ENCODE results near the gene HIF3A. TPM values are rescaled to one million over a fixed set of nuclear protein-coding genes. Genes with fewer than 3 reads are reported as not detected.

The HIF3A gene
- total RNA-seq, 6 experiments from 2014 or later: 0.14 to 3.3 (median 2.1) TPM

- no peaks in the 10 kb centered on the region for H3K9me3 Mint-ChIP-seq
- H3K36me3 Mint-ChIP-seq (ENCODE audit: low read depth): no peaks in the 10 kb centered on the region
- TF ChIP-seq, protein P1, sequence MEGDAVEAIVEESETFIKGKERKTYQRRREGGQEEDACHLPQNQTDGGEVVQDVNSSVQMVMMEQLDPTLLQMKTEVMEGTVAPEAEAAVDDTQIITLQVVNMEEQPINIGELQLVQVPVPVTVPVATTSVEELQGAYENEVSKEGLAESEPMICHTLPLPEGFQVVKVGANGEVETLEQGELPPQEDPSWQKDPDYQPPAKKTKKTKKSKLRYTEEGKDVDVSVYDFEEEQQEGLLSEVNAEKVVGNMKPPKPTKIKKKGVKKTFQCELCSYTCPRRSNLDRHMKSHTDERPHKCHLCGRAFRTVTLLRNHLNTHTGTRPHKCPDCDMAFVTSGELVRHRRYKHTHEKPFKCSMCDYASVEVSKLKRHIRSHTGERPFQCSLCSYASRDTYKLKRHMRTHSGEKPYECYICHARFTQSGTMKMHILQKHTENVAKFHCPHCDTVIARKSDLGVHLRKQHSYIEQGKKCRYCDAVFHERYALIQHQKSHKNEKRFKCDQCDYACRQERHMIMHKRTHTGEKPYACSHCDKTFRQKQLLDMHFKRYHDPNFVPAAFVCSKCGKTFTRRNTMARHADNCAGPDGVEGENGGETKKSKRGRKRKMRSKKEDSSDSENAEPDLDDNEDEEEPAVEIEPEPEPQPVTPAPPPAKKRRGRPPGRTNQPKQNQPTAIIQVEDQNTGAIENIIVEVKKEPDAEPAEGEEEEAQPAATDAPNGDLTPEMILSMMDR (IDR thresholded peaks at IDR 0.05): no peak
- H3K27ac Mint-ChIP-seq: no peak overlapping the region
- H3K4me3 Mint-ChIP-seq: no peak overlapping the region
- peaks cover 11% of the 10 kb centered on the region for H3K4me1 Mint-ChIP-seq (ENCODE audit: low read depth)
- H3K27me3 Mint-ChIP-seq (ENCODE audit: insufficient read depth): peaks cover 4% of the 10 kb centered on the region; the same call in 1 of the 2 replicates
- no peak for DNase-seq
Observed at GRCh38 chr19:46283771-46284170, 13.1 kb upstream of the HIF3A start.

DNA sequence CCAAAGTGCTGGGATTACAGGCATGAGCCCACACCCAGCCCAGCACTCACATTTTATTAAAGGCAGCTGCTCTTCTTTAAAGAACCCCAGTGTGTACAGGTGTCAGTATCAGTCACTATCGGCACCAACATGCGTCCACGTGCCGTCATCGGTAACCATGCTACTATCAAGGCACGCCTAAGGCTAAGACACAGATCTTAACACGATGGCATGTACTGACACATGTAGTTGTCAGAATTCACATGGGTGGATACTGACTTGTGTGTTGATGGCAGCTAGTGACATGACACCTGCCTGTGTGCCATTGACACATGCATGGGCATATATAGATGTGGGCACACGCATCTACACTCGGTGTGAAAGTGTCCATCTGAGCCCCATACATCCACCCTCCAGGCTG is 12.2 kb upstream of the HIF3A start:
- TF ChIP-seq, protein P1 (IDR thresholded peaks at IDR 0.05): no peak
- Mint-ChIP-seq H3K4me3 (no peak overlapping the region), H3K27ac (no peak overlapping the region), H3K4me1 (ENCODE audit: low read depth) (peaks cover 20% of the 10 kb centered on the region), H3K36me3 (ENCODE audit: low read depth) (peaks cover 4% of the 10 kb centered on the region; the same call in 1 of the 2 replicates), H3K9me3 (no peaks in the 10 kb centered on the region; the same call in 1 of the 2 replicates), H3K27me3 (ENCODE audit: insufficient read depth) (no peaks in the 10 kb centered on the region)
- DNase-seq: no peak

GRCh38 chr19:46287585-46287984 is 9.3 kb upstream of the HIF3A start:
- DNase-seq: no peak
- H3K4me1 Mint-ChIP-seq (ENCODE audit: low read depth): peaks cover 24% of the 10 kb centered on the region
- peaks cover 10% of the 10 kb centered on the region; the same call in 1 of the 2 replicates for H3K36me3 Mint-ChIP-seq (ENCODE audit: low read depth)
- TF ChIP-seq, protein P1 (IDR thresholded peaks at IDR 0.05): no peak
- H3K27me3 Mint-ChIP-seq (ENCODE audit: insufficient read depth): no peaks in the 10 kb centered on the region
- no peak overlapping the region for H3K4me3 Mint-ChIP-seq
- H3K9me3 Mint-ChIP-seq: no peaks in the 10 kb centered on the region; the same call in 1 of the 2 replicates
- peak overlapping the region; percentile 8; the same call in 1 of the 2 replicates for H3K27ac Mint-ChIP-seq

- Mint-ChIP-seq H3K27me3 (ENCODE audit: insufficient read depth) (no peaks in the 10 kb centered on the region), H3K4me3 (peak overlapping the region; percentile 82), H3K27ac (peak overlapping the region; percentile 97)
Observed at GRCh38 chr19:46288896-46289588, 7.8 kb upstream of the HIF3A start.

GRCh38 chr19:46289724-46290619 is 6.9 kb upstream of the HIF3A start:
- peak overlapping the region; percentile 82; the same call in 1 of the 2 replicates for H3K4me3 Mint-ChIP-seq
- peak overlapping the region; percentile 97 for H3K27ac Mint-ChIP-seq
- TF ChIP-seq, protein P1 (IDR thresholded peaks at IDR 0.05): no peak
- H3K4me1 Mint-ChIP-seq (ENCODE audit: low read depth): peaks cover 24% of the 10 kb centered on the region
- H3K36me3 Mint-ChIP-seq (ENCODE audit: low read depth): peaks cover 10% of the 10 kb centered on the region; the same call in 1 of the 2 replicates
- no peak for DNase-seq
- no peaks in the 10 kb centered on the region; the same call in 1 of the 2 replicates for H3K9me3 Mint-ChIP-seq
- no peaks in the 10 kb centered on the region for H3K27me3 Mint-ChIP-seq (ENCODE audit: insufficient read depth)

More at GRCh38 chr19:46288896-46289588, 7.8 kb upstream of the HIF3A start:
- peak; percentile 96 for DNase-seq
- TF ChIP-seq, protein P1 (IDR thresholded peaks at IDR 0.05): no peak
- Mint-ChIP-seq H3K36me3 (ENCODE audit: low read depth) (peaks cover 10% of the 10 kb centered on the region; the same call in 1 of the 2 replicates), H3K9me3 (no peaks in the 10 kb centered on the region; the same call in 1 of the 2 replicates), H3K4me1 (ENCODE audit: low read depth) (peaks cover 24% of the 10 kb centered on the region)
